HL-60 (cell line): ENCODE data around the gene CAMSAP3.

ENCODE experiments used
- DNase-seq, 2 experiments: peaks; one replicate each; pipeline ENCODE4 v3.0.0-alpha.2; 2010 to 2020; ENCODE audit warnings: low read depth in 1 of 2, low spot score in 1 of 2
- H3K27ac ChIP-seq: fragments of 250-450 bp; sonication (Bioruptor Pico); replicated peaks from 2 replicates; pipeline ENCODE4 v1.5.1; 2020; ENCODE audit warnings: mild to moderate bottlenecking, moderate library complexity
- H3K27me3 ChIP-seq: fragments of 250-450 bp; sonication (Bioruptor Pico); 2 replicates; pipeline ENCODE4 v1.5.1; 2021; ENCODE audit warnings: mild to moderate bottlenecking, moderate library complexity; ENCODE audit not compliant: insufficient read depth, poor library complexity, severe bottlenecking
- H3K4me3 ChIP-seq: replicated peaks from 2 replicates; pipeline ENCODE4 v1.5.1; 2011; ENCODE audit warnings: mild to moderate bottlenecking, control low read depth, low read length; ENCODE audit not compliant: insufficient read depth
- GABPA ChIP-seq: IDR thresholded peaks from 2 replicates; pipeline ENCODE4 v1.6.1; 2012; ENCODE audit warnings: low read depth
- POLR2AphosphoS5 ChIP-seq: IDR thresholded peaks from 2 replicates; pipeline ENCODE4 v1.6.1; 2012; ENCODE audit warnings: low read depth
- SPI1 ChIP-seq: IDR thresholded peaks from 2 replicates; pipeline ENCODE4 v1.6.1; 2012; ENCODE audit warnings: low read depth, mild to moderate bottlenecking, borderline replicate concordance
- TF ChIP-seq, protein P1 (sequence below): IDR thresholded peaks from 2 replicates; pipeline ENCODE4 v1.6.1; 2012; ENCODE audit warnings: low read depth; ENCODE audit not compliant: insufficient replicate concordance
- TF ChIP-seq, protein P2 (sequence below): IDR thresholded peaks from one replicate; pipeline ENCODE4 v1.5.1; 2011; ENCODE audit warnings: low read length, control low read depth, inconsistent platforms; ENCODE audit not compliant: insufficient read depth

The CAMSAP3 gene

DNA sequence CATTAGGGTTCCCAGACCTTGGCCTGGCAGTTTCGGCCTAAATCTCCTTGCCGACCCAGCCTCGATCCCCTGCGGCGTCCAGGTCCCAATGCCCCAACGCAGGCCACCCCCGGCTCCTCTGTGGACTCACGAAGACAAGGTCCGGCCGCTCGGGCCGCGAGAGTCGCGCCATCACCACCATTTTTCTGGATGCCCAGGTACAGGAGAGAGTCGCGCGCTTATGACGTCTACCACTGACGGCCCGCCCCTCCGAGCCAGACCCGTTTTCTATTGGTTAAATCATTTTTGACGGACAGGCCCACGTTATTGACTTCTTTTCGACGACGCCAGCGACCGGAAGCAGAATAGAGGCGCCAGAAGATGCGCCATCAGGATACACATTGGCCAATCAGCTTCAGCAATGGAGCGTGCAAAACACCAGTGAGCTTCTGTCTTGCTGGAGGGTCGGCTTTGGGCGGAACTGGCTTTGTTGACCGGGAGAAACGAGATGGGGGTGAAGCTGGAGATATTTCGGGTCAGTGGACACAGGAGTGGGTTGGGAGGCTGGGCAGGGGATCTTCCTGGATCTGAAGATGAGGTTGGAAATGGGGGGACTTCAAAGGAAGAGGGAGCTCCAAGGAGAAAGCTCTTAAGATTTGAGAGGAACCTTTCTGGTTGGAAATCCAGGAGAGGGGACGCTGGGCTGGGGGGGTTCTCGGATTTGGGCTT, 33.8 kb downstream of the CAMSAP3 start, which contains the start of the genes PET100 and XAB2:
Gene PET100 (plus strand): TSS at position 447 of the 708 bp plus-strand sequence. CDS start 41 bp downstream, at position 488.
Gene XAB2 (minus strand): TSS at position 199 of the 708 bp plus-strand sequence. CDS start 18 bp downstream, at position 181.
- TF ChIP-seq GABPA (peak; percentile 80), SPI1 (peak; percentile 70; the same call in 1 of the 2 replicates), POLR2AphosphoS5 (peak; percentile 54)
- TF ChIP-seq, protein P1, sequence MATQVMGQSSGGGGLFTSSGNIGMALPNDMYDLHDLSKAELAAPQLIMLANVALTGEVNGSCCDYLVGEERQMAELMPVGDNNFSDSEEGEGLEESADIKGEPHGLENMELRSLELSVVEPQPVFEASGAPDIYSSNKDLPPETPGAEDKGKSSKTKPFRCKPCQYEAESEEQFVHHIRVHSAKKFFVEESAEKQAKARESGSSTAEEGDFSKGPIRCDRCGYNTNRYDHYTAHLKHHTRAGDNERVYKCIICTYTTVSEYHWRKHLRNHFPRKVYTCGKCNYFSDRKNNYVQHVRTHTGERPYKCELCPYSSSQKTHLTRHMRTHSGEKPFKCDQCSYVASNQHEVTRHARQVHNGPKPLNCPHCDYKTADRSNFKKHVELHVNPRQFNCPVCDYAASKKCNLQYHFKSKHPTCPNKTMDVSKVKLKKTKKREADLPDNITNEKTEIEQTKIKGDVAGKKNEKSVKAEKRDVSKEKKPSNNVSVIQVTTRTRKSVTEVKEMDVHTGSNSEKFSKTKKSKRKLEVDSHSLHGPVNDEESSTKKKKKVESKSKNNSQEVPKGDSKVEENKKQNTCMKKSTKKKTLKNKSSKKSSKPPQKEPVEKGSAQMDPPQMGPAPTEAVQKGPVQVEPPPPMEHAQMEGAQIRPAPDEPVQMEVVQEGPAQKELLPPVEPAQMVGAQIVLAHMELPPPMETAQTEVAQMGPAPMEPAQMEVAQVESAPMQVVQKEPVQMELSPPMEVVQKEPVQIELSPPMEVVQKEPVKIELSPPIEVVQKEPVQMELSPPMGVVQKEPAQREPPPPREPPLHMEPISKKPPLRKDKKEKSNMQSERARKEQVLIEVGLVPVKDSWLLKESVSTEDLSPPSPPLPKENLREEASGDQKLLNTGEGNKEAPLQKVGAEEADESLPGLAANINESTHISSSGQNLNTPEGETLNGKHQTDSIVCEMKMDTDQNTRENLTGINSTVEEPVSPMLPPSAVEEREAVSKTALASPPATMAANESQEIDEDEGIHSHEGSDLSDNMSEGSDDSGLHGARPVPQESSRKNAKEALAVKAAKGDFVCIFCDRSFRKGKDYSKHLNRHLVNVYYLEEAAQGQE: no peak
- H3K27me3 ChIP-seq: no peaks in the 10 kb centered on the region
- peak within 1 kb of the TSS; percentile 81 for H3K27ac ChIP-seq
- H3K4me3 ChIP-seq: peak within 1 kb of the TSS; percentile 100
- peak; percentile 98 to 99 for DNase-seq

DNA sequence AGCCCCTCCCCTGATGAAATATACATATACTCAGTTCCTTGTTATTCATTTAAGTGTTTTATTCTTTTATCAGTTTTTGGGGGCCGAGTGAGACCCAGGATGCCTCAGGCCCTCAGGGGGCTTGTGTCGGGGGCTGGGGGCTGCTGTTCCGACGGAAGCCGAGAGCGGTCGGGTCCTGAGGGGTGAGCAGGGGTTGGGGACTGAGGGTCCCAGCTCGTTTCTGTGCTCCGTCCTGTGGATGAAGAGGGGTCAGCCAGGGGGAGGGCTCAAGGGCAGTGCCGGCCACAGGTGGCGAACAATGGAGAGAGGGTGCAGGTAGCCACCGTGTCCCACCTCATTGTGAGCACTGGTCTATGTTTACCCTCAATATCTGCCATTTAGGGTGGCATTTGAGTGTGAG, 35.9 kb downstream of the CAMSAP3 start:
- no peak overlapping the region for H3K27ac ChIP-seq
- no peaks in the 10 kb centered on the region for H3K27me3 ChIP-seq
- DNase-seq: no peak
- no peak overlapping the region for H3K4me3 ChIP-seq
- no peak for TF ChIP-seq POLR2AphosphoS5
- TF ChIP-seq SPI1: no peak
- TF ChIP-seq, protein P1: no peak
- TF ChIP-seq, protein P2, sequence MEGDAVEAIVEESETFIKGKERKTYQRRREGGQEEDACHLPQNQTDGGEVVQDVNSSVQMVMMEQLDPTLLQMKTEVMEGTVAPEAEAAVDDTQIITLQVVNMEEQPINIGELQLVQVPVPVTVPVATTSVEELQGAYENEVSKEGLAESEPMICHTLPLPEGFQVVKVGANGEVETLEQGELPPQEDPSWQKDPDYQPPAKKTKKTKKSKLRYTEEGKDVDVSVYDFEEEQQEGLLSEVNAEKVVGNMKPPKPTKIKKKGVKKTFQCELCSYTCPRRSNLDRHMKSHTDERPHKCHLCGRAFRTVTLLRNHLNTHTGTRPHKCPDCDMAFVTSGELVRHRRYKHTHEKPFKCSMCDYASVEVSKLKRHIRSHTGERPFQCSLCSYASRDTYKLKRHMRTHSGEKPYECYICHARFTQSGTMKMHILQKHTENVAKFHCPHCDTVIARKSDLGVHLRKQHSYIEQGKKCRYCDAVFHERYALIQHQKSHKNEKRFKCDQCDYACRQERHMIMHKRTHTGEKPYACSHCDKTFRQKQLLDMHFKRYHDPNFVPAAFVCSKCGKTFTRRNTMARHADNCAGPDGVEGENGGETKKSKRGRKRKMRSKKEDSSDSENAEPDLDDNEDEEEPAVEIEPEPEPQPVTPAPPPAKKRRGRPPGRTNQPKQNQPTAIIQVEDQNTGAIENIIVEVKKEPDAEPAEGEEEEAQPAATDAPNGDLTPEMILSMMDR: no peak
- TF ChIP-seq GABPA: no peak

DNA sequence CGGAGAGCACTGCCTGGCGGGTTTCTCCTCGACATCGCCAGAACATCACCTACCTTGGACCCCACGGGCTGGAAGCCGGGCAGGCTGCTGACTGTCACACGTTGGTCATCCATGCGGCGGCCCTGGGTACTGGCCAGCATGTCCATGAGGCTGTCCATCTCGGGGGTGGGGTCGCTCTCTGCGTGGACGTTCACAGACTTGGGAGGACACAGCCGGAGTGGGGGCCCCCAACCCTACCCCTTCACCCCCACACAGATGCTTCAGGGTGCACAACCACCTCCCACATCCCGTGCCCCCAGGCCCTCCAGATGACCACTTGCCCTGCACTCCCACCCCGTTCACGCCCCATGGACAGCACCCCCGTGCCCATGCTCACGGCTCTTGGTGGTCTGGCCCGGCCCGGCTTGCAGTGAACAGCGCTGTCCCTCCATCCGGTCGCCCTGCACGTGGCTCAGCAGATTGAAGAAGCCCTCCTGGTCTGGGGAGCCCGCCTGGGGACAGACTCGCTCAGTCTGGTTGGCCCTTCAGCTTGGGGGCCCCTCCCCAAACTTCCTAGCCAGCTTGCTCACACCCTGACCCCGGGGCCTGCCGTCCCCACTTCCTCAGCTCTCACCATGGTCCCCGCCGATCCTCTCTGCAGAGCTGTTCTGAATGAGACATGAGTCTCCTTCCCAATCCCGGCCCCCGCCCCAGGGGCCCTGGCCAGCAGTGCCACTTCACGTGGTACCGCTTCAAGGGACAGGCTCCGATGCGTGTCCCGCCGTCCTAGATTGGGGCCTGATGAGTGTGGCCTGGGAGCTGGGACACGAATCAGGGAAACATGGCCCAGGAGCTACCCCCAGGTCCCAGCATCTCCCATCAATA, 36.9 kb downstream of the CAMSAP3 start:
- H3K27me3 ChIP-seq: no peaks in the 10 kb centered on the region
- H3K4me3 ChIP-seq: no peak overlapping the region
- no peak for DNase-seq
- TF ChIP-seq SPI1: no peak
- TF ChIP-seq POLR2AphosphoS5: no peak
- TF ChIP-seq GABPA: no peak
- TF ChIP-seq, protein P2: no peak
- TF ChIP-seq, protein P1: no peak
- no peak overlapping the region for H3K27ac ChIP-seq
